Neural cell (in vitro differentiated cells): Measurements from ENCODE around the gene RANBP10. TPM values are rescaled to one million over a fixed set of nuclear protein-coding genes. Genes with fewer than 3 reads are reported as not detected.

ENCODE experiments used
- H2AFZ ChIP-seq: fragments of 200-600, 300-800 bp; sonication (generic), shearing (Covaris generic); 2 replicates; pipeline ENCODE4 v1.6.0; 2014; ENCODE audit warnings: low read depth, mild to moderate bottlenecking, antibody characterized with exemption, low read length, moderate library complexity
- H3F3A ChIP-seq: fragments of 200-600 bp; shearing (Covaris generic); 2 replicates; pipeline ENCODE4 v1.6.1; 2016; ENCODE audit warnings: mild to moderate bottlenecking, moderate library complexity, mixed read lengths, antibody characterized with exemption, low read length; ENCODE audit not compliant: insufficient read depth, poor library complexity, severe bottlenecking
- H3K27ac ChIP-seq: fragments of 200-600, 300-800 bp; sonication (generic), shearing (Covaris generic); 2 replicates; pipeline ENCODE4 v1.5.1; 2014; ENCODE audit warnings: mild to moderate bottlenecking, low read length, moderate library complexity
- H3K27me3 ChIP-seq: fragments of 300-800, 200-600 bp; sonication (generic), shearing (Covaris generic); 2 replicates; pipeline ENCODE4 v1.6.0; 2014; ENCODE audit warnings: mild to moderate bottlenecking, low read depth, low read length, moderate library complexity; ENCODE audit not compliant: insufficient read depth
- H3K36me3 ChIP-seq: fragments of 300-800, 200-600 bp; sonication (generic), shearing (Covaris generic); 2 replicates; pipeline ENCODE4 v1.5.1; 2014; ENCODE audit warnings: mild to moderate bottlenecking, antibody characterized with exemption, low read length, moderate library complexity; ENCODE audit not compliant: insufficient read depth
- H3K4me2 ChIP-seq: fragments of 300-800, 200-600 bp; sonication (generic), shearing (Covaris generic); 2 replicates; pipeline ENCODE4 v1.6.0; 2014; ENCODE audit warnings: mild to moderate bottlenecking, low read length
- H3K4me3 ChIP-seq: fragments of 300-800, 200-600 bp; sonication (generic), shearing (Covaris generic); 2 replicates; pipeline ENCODE4 v1.5.1; 2014; ENCODE audit warnings: mild to moderate bottlenecking, low read length, moderate library complexity
- H3K79me2 ChIP-seq: fragments of 200-600 bp; shearing (Covaris generic); replicated peaks from 2 replicates; pipeline ENCODE4 v1.6.0; 2014; ENCODE audit warnings: mild to moderate bottlenecking, low read length, moderate library complexity; ENCODE audit not compliant: insufficient read depth
- H3K9ac ChIP-seq: fragments of 300-800, 200-600 bp; sonication (generic), shearing (Covaris generic); 2 replicates; pipeline ENCODE4 v1.6.1; 2016; ENCODE audit warnings: mild to moderate bottlenecking, low read length, mixed read lengths
- H3K9me2 ChIP-seq: fragments of 200-600 bp; shearing (Covaris generic); 2 replicates; pipeline ENCODE4 v1.6.1; 2016; ENCODE audit warnings: mild to moderate bottlenecking, low read length, mixed read lengths; ENCODE audit not compliant: insufficient read depth
- H3K9me3 ChIP-seq: fragments of 200-600, 300-800 bp; sonication (generic), shearing (Covaris generic); 2 replicates; pipeline ENCODE4 v1.6.1; 2016; ENCODE audit warnings: mild to moderate bottlenecking, mixed run types, low read length, moderate library complexity, mixed read lengths
- H4K20me1 ChIP-seq: fragments of 200-600 bp; shearing (Covaris generic); 2 replicates; pipeline ENCODE4 v1.6.1; 2016; ENCODE audit warnings: mild to moderate bottlenecking, mixed run types; ENCODE audit not compliant: insufficient read depth
- EP300 ChIP-seq: fragments of 450-650 bp; conservative IDR thresholded peaks from 2 replicates; pipeline ENCODE4 v1.6.1; 2014; ENCODE audit warnings: antibody characterized with exemption, mild to moderate bottlenecking, moderate library complexity; ENCODE audit not compliant: poor library complexity, severe bottlenecking
- EZH2 ChIP-seq: fragments of 200-600, 300-800 bp; shearing (Covaris generic), sonication (generic); IDR thresholded peaks from 2 replicates; pipeline ENCODE4 v1.6.1; 2014; ENCODE audit warnings: antibody characterized with exemption, low read length, borderline replicate concordance, mild to moderate bottlenecking; ENCODE audit not compliant: insufficient read depth, poor library complexity, severe bottlenecking
- MXI1 ChIP-seq: fragments of 450-650 bp; conservative IDR thresholded peaks from 2 replicates; pipeline ENCODE4 v1.6.1; 2014; ENCODE audit warnings: antibody characterized with exemption, mild to moderate bottlenecking; ENCODE audit not compliant: poor library complexity, severe bottlenecking
- POLR2AphosphoS5 ChIP-seq: IDR thresholded peaks from 2 replicates; pipeline ENCODE4 v1.6.1; 2012
- RAD21 ChIP-seq: fragments of 450-650 bp; conservative IDR thresholded peaks from 2 replicates; pipeline ENCODE4 v1.6.1; 2014; ENCODE audit warnings: antibody characterized with exemption, mild to moderate bottlenecking, moderate library complexity
- SMC3 ChIP-seq: fragments of 450-650 bp; conservative IDR thresholded peaks from 2 replicates; pipeline ENCODE4 v1.6.1; 2014; ENCODE audit warnings: antibody characterized with exemption, mild to moderate bottlenecking, moderate library complexity; ENCODE audit not compliant: poor library complexity
- TAF1 ChIP-seq: IDR thresholded peaks from 2 replicates; pipeline ENCODE4 v1.6.1; 2012; ENCODE audit warnings: low read depth
- polyA plus RNA-seq: library from polyadenylated mRNA; depleted of rRNA; stranded (reverse); fragments of >200 nt; gene quantifications from 2 replicates; pipeline ENCODE4 v1.2.3, GENCODE V29; 2014
- TF ChIP-seq, protein P1 (sequence below): IDR thresholded peaks from 2 replicates; pipeline ENCODE4 v1.6.1; 2012; ENCODE audit warnings: borderline replicate concordance
- TF ChIP-seq, protein P2 (sequence below): fragments of 450-650 bp; IDR thresholded peaks from 2 replicates; pipeline ENCODE4 v1.5.1; 2014; ENCODE audit warnings: antibody characterized with exemption, mild to moderate bottlenecking, moderate library complexity; ENCODE audit not compliant: poor library complexity, severe bottlenecking

Gene RANBP10
- polyA plus RNA-seq, 1 donor from 2014 or later = 10.9 TPM

GRCh38 chr16:67758966-67759365, 47.4 kb downstream of the RANBP10 start:
- Histone ChIP-seq H3K79me2 (no peaks in the 10 kb centered on the region), H3K9me3 (no peaks in the 10 kb centered on the region), H3K9me2 (no peaks in the 10 kb centered on the region), H2AFZ (no peak overlapping the region), H3K27ac (no peak overlapping the region), H4K20me1 (no peaks in the 10 kb centered on the region), H3K36me3 (no peaks in the 10 kb centered on the region), H3K9ac (no peak overlapping the region), H3K27me3 (no peaks in the 10 kb centered on the region), H3K4me2 (no peak overlapping the region), H3K4me3 (no peak overlapping the region), H3F3A (no peaks in the 10 kb centered on the region)
- TF ChIP-seq POLR2AphosphoS5 (no peak), MXI1 (no peak), RAD21 (no peak), SMC3 (no peak), EZH2 (no peak), TAF1 (no peak), EP300 (no peak)
- TF ChIP-seq, protein P1, sequence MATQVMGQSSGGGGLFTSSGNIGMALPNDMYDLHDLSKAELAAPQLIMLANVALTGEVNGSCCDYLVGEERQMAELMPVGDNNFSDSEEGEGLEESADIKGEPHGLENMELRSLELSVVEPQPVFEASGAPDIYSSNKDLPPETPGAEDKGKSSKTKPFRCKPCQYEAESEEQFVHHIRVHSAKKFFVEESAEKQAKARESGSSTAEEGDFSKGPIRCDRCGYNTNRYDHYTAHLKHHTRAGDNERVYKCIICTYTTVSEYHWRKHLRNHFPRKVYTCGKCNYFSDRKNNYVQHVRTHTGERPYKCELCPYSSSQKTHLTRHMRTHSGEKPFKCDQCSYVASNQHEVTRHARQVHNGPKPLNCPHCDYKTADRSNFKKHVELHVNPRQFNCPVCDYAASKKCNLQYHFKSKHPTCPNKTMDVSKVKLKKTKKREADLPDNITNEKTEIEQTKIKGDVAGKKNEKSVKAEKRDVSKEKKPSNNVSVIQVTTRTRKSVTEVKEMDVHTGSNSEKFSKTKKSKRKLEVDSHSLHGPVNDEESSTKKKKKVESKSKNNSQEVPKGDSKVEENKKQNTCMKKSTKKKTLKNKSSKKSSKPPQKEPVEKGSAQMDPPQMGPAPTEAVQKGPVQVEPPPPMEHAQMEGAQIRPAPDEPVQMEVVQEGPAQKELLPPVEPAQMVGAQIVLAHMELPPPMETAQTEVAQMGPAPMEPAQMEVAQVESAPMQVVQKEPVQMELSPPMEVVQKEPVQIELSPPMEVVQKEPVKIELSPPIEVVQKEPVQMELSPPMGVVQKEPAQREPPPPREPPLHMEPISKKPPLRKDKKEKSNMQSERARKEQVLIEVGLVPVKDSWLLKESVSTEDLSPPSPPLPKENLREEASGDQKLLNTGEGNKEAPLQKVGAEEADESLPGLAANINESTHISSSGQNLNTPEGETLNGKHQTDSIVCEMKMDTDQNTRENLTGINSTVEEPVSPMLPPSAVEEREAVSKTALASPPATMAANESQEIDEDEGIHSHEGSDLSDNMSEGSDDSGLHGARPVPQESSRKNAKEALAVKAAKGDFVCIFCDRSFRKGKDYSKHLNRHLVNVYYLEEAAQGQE = no peak
- TF ChIP-seq, protein P2, sequence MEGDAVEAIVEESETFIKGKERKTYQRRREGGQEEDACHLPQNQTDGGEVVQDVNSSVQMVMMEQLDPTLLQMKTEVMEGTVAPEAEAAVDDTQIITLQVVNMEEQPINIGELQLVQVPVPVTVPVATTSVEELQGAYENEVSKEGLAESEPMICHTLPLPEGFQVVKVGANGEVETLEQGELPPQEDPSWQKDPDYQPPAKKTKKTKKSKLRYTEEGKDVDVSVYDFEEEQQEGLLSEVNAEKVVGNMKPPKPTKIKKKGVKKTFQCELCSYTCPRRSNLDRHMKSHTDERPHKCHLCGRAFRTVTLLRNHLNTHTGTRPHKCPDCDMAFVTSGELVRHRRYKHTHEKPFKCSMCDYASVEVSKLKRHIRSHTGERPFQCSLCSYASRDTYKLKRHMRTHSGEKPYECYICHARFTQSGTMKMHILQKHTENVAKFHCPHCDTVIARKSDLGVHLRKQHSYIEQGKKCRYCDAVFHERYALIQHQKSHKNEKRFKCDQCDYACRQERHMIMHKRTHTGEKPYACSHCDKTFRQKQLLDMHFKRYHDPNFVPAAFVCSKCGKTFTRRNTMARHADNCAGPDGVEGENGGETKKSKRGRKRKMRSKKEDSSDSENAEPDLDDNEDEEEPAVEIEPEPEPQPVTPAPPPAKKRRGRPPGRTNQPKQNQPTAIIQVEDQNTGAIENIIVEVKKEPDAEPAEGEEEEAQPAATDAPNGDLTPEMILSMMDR = no peak

- Histone ChIP-seq H3K4me3 (no peak overlapping the region), H4K20me1 (no peaks in the 10 kb centered on the region), H3K79me2 (no peaks in the 10 kb centered on the region), H2AFZ (no peak overlapping the region), H3K9me3 (no peaks in the 10 kb centered on the region), H3K9me2 (no peaks in the 10 kb centered on the region), H3F3A (no peaks in the 10 kb centered on the region), H3K4me2 (no peak overlapping the region), H3K9ac (no peak overlapping the region), H3K27me3 (no peaks in the 10 kb centered on the region), H3K36me3 (no peaks in the 10 kb centered on the region), H3K27ac (no peak overlapping the region)
- TF ChIP-seq, protein P2 = no peak
- TF ChIP-seq RAD21 (no peak), SMC3 (no peak), EZH2 (no peak), MXI1 (no peak), EP300 (no peak), POLR2AphosphoS5 (no peak), TAF1 (no peak)
- TF ChIP-seq, protein P1 = no peak
Observed at GRCh38 chr16:67758006-67758405, 48.4 kb downstream of the RANBP10 start.
